PC-9 (cell line): ENCODE data around the gene TJP3.

Experiments
- CTCF ChIP-seq: fragments of 200-600 bp; sonication (generic); conservative IDR thresholded peaks from 2 replicates; pipeline ENCODE4 v1.6.1; 2017; ENCODE audit warnings: mixed run types, antibody characterized with exemption, mild to moderate bottlenecking, moderate library complexity
- EZH2 ChIP-seq: fragments of 200-600 bp; sonication (generic); IDR thresholded peaks from 2 replicates; pipeline ENCODE4 v1.8.0; 2017; ENCODE audit warnings: antibody characterized with exemption, low read depth

GRCh38 chr19:3770136-3770999, 62.2 kb downstream of the TJP3 start:
- no peak for TF ChIP-seq CTCF
- TF ChIP-seq EZH2, result no peak
